HEK293T (cell line): Measurements from ENCODE around the gene COQ10B.
A peak's percentile ranks its signal among the peaks of the same experiment; 100 is the strongest.

Experiments used
- CTCF ChIA-PET: fragments of 350-600 bp; formaldehyde crosslinking; extraction: SDS; loops from one replicate; lab custom pipeline; 2021; ENCODE audit warnings: antibody characterized with exemption, inconsistent platforms; lab: Yijun Ruan, JAX
- POLR2A ChIA-PET: fragments of 350-600 bp; formaldehyde crosslinking; extraction: SDS; loops from one replicate; lab custom pipeline; 2020; ENCODE audit warnings: antibody characterized with exemption, inconsistent platforms; lab: Yijun Ruan, JAX
- DNase-seq: peaks from one replicate; pipeline ENCODE4 v3.0.0; 2012; ENCODE audit warnings: mixed read lengths; ENCODE audit errors: extremely low spot score
- ARNT ChIP-seq: fragments of 450-650 bp; IDR thresholded peaks from 2 replicates; pipeline ENCODE4 v1.6.1; 2017; ENCODE audit warnings: mild to moderate bottlenecking
- BHLHE40 ChIP-seq: fragments of 450-650 bp; IDR thresholded peaks from 2 replicates; pipeline ENCODE4 v1.6.1; 2016; ENCODE audit warnings: mild to moderate bottlenecking, moderate library complexity, borderline replicate concordance
- CTBP1 ChIP-seq: fragments of 450-650 bp; IDR thresholded peaks from 2 replicates; pipeline ENCODE4 v1.6.1; 2016; ENCODE audit warnings: borderline replicate concordance
- ELF4 ChIP-seq: fragments of 450-650 bp; IDR thresholded peaks from 2 replicates; pipeline ENCODE4 v1.6.1; 2017; ENCODE audit warnings: antibody characterized with exemption
- FOXA1 ChIP-seq: fragments of 450-650 bp; IDR thresholded peaks from 2 replicates; pipeline ENCODE4 v1.6.1; 2016; ENCODE audit warnings: mild to moderate bottlenecking
- FOXK2 ChIP-seq: fragments of 450-650 bp; IDR thresholded peaks from 2 replicates; pipeline ENCODE4 v1.6.1; 2016; ENCODE audit warnings: mild to moderate bottlenecking
- FOXM1 ChIP-seq: fragments of 450-650 bp; IDR thresholded peaks from 2 replicates; pipeline ENCODE4 v1.6.1; 2017; ENCODE audit warnings: mild to moderate bottlenecking, borderline replicate concordance
- HDGF ChIP-seq: fragments of 450-650 bp; IDR thresholded peaks from 2 replicates; pipeline ENCODE4 v1.6.1; 2017; ENCODE audit warnings: antibody characterized with exemption, borderline replicate concordance
- L3MBTL2 ChIP-seq: fragments of 450-650 bp; conservative IDR thresholded peaks from 2 replicates; pipeline ENCODE4 v1.6.1; 2016; ENCODE audit warnings: mild to moderate bottlenecking
- LEF1 ChIP-seq: fragments of 450-650 bp; IDR thresholded peaks from 2 replicates; pipeline ENCODE4 v1.6.1; 2017; ENCODE audit warnings: mild to moderate bottlenecking, borderline replicate concordance
- NFRKB ChIP-seq: fragments of 450-650 bp; IDR thresholded peaks from 2 replicates; pipeline ENCODE4 v1.6.1; 2016; ENCODE audit warnings: mild to moderate bottlenecking, moderate library complexity
- PKNOX1 ChIP-seq: fragments of 450-650 bp; IDR thresholded peaks from 2 replicates; pipeline ENCODE4 v1.6.1; 2016
- SP1 ChIP-seq: fragments of 450-650 bp; IDR thresholded peaks from 2 replicates; pipeline ENCODE4 v1.6.1; 2017
- SUZ12 ChIP-seq: fragments of 450-650 bp; IDR thresholded peaks from 2 replicates; pipeline ENCODE4 v1.6.1; 2016; ENCODE audit warnings: mild to moderate bottlenecking
- TARDBP ChIP-seq: fragments of 450-650 bp; IDR thresholded peaks from 2 replicates; pipeline ENCODE4 v1.6.1; 2016
- ZNF384 ChIP-seq: fragments of 450-650 bp; IDR thresholded peaks from 2 replicates; pipeline ENCODE4 v1.6.1; 2016

COQ10B gene

GRCh38 chr2:197453914-197454398 is 604 bp downstream of the COQ10B start:
- POLR2A ChIA-PET = interaction anchor here (1.2 to 5.9 kb wide), 6 partner anchors 10 to 62 kb away, joined by 5 to 56 read pairs (median 10); partner anchors contain the start of genes HSPD1, HSPE1, MOB4 and SF3B1
- peak; percentile 65 for DNase-seq
- CTCF ChIA-PET = no interaction called here

GRCh38 chr2:197454923-197455322 is 1.6 kb downstream of the COQ10B start:
- TF ChIP-seq ELF4 (no peak), TARDBP (no peak), FOXA1 (no peak), BHLHE40 (no peak), NFRKB (no peak), SP1 (no peak), FOXM1 (no peak), SUZ12 (no peak), HDGF (no peak), FOXK2 (no peak), ZNF384 (no peak), CTBP1 (no peak), LEF1 (no peak), ARNT (no peak)
- ChIA-PET POLR2A (interaction anchor here (1.2 to 1.5 kb wide), 2 partner anchors 20 to 45 kb away, joined by 3 read pairs; partner anchors contain the start of genes HSPD1 and SF3B1), CTCF (no interaction called here)
- no peak for DNase-seq

More at GRCh38 chr2:197453914-197454398, 604 bp downstream of the COQ10B start:
- TF ChIP-seq HDGF (no peak), ZNF384 (no peak), FOXM1 (no peak), SP1 (no peak), TARDBP (no peak), FOXK2 (no peak), ELF4 (no peak; the same call in none of the 2 replicates), PKNOX1 (no peak), LEF1 (no peak), ARNT (no peak), CTBP1 (no peak), FOXA1 (no peak), BHLHE40 (no peak), L3MBTL2 (no peak), NFRKB (no peak), SUZ12 (no peak)

GRCh38 chr2:197455428-197455827 is 2.1 kb downstream of the COQ10B start:
- CTCF ChIA-PET = no interaction called here
- POLR2A ChIA-PET = interaction anchor here (0.5 to 1.5 kb wide), 3 partner anchors 20 to 112 kb away, joined by 3 read pairs; partner anchors contain the start of genes HSPD1 and SF3B1
- TF ChIP-seq HDGF = no peak
- TF ChIP-seq CTBP1 = no peak
- no peak for TF ChIP-seq ELF4
- TF ChIP-seq TARDBP = no peak
- TF ChIP-seq FOXK2 = no peak
- no peak for TF ChIP-seq NFRKB
- TF ChIP-seq LEF1 = no peak
- no peak for TF ChIP-seq PKNOX1
- TF ChIP-seq ZNF384 = no peak
- TF ChIP-seq SUZ12 = no peak
- no peak for TF ChIP-seq ARNT
- TF ChIP-seq L3MBTL2 = no peak
- TF ChIP-seq FOXA1 = no peak
- TF ChIP-seq BHLHE40 = no peak
- no peak for TF ChIP-seq FOXM1
- no peak for TF ChIP-seq SP1
- DNase-seq = no peak

GRCh38 chr2:197460649-197461048 is 7.3 kb downstream of the COQ10B start:
- ChIA-PET CTCF (interaction anchor here (0.5 kb wide), 1 partner anchor 141 kb away, joined by 7 read pairs; no protein-coding TSS in a partner anchor), POLR2A (interaction anchor here (1.3 kb wide), 1 partner anchor 26 kb away, joined by 5 read pairs; the partner anchor contains the start of gene SF3B1)
- TF ChIP-seq FOXK2 (no peak), SUZ12 (no peak), HDGF (no peak), NFRKB (no peak), PKNOX1 (no peak), FOXM1 (no peak), L3MBTL2 (no peak), ZNF384 (no peak)
- DNase-seq = no peak

GRCh38 chr2:197461057-197461456 is 7.7 kb downstream of the COQ10B start:
- ChIA-PET CTCF (interaction anchor here (0.5 kb wide), 1 partner anchor 141 kb away, joined by 7 read pairs; no protein-coding TSS in a partner anchor), POLR2A (interaction anchor here (1.3 kb wide), 1 partner anchor 26 kb away, joined by 5 read pairs; the partner anchor contains the start of gene SF3B1)
- no peak for DNase-seq
- TF ChIP-seq PKNOX1 (no peak), ELF4 (no peak), HDGF (no peak), L3MBTL2 (no peak), ARNT (no peak), FOXM1 (no peak), TARDBP (no peak), CTBP1 (no peak), FOXA1 (no peak), NFRKB (no peak), BHLHE40 (no peak), FOXK2 (no peak), SP1 (no peak), LEF1 (no peak), SUZ12 (no peak), ZNF384 (no peak)
